ACC112 (cell line): ENCODE measurements around the gene RUSF1.
"Not testable (repeated sequence)": the region's sequence is repeated elsewhere in the genome, so short reads cannot be mapped to it uniquely, and the experiment has no call there.

ENCODE experiments used
- H2AFZ ChIP-seq: fragments of 200-600 bp; sonication (generic); one replicate; pipeline ENCODE4 v1.6.0; 2017; ENCODE audit warnings: antibody characterized with exemption, low read length; ENCODE audit not compliant: unreplicated experiment
- H3K27ac ChIP-seq: fragments of 200-600 bp; sonication (generic); 2 replicates; pipeline ENCODE4 v1.5.1; 2014; ENCODE audit warnings: low read depth, mild to moderate bottlenecking, antibody characterized with exemption, low read length, moderate library complexity
- H3K27me3 ChIP-seq: fragments of 200-600 bp; sonication (generic); 2 replicates; pipeline ENCODE4 v1.6.1; 2014; ENCODE audit warnings: mild to moderate bottlenecking, antibody characterized with exemption, low read length, moderate library complexity, mixed read lengths; ENCODE audit not compliant: insufficient read depth
- H3K36me3 ChIP-seq: fragments of 200-600 bp; sonication (generic); 2 replicates; pipeline ENCODE4 v1.6.1; 2016; ENCODE audit warnings: mild to moderate bottlenecking, antibody characterized with exemption, low read length, moderate library complexity, mixed read lengths; ENCODE audit not compliant: insufficient read depth
- H3K4me1 ChIP-seq: fragments of 200-600 bp; sonication (generic); one replicate; pipeline ENCODE4 v1.6.1; 2016; ENCODE audit warnings: low read length, mixed read lengths; ENCODE audit not compliant: insufficient read depth, unreplicated experiment, control insufficient read depth
- H3K4me3 ChIP-seq: fragments of 200-600 bp; sonication (generic); 2 replicates; pipeline ENCODE4 v1.5.1; 2014; ENCODE audit warnings: mild to moderate bottlenecking, low read depth, low read length
- H3K79me2 ChIP-seq: fragments of 200-600 bp; sonication (generic); one replicate; pipeline ENCODE4 v1.6.0; 2016; ENCODE audit warnings: low read length; ENCODE audit not compliant: control insufficient read depth, unreplicated experiment, insufficient read depth

Gene RUSF1

DNA sequence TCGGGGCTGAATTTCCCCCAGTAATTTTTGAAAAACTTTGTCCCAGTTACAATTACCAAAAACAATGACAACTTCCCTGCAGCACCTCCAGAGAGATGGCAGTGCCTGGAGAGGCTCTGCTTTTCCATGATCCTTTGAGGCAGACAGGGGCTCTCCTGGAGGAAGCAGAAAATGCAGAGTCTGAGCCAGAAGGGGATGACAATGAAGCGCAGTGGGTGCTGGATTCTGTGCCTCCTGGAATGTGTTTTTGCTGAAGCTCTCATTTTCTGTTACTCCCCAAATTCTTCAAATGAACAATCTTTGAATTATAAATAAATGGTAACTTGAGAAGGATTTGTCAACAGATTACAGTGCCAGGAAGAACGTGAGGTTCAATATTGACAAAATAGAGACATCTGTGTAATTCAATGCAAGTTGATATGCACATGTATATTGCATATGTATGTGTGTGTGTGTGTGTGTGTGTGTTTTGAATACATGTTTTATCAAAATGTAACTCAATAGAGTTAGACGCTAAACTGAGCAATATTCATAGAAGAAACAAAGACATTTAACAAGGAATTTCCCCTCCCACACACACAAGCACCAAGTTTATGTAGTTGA is 9.7 kb upstream of the RUSF1 start:
- no peaks in the 10 kb centered on the region for H3K4me1 ChIP-seq
- H2AFZ ChIP-seq: no peak overlapping the region
- no peaks in the 10 kb centered on the region for H3K36me3 ChIP-seq
- H3K79me2 ChIP-seq: no peaks in the 10 kb centered on the region
- H3K27ac ChIP-seq: no peak overlapping the region
- peaks cover 22% of the 10 kb centered on the region for H3K27me3 ChIP-seq
- no peak overlapping the region for H3K4me3 ChIP-seq

DNA sequence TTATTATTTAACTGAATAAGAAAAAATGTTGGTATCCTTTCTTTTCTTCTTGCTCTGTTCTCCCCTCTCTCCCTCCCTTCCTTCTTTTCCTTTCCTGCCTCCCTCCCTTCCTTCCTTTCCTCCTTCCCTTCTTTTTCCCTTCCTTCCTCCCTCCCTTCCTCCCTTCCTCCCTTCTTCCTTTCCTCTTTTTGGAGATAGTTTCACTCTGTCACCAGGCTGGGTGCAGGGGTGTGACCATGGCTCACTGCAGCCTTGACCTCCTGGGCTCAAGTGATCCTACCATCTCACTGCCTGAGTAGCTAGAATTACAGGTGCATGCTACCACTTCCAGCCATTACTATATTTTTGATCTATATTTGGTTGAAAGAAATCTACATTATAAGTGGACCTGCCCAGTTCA is 5.7 kb upstream of the RUSF1 start:
- H3K36me3 ChIP-seq: no peaks in the 10 kb centered on the region
- H3K79me2 ChIP-seq: no peaks in the 10 kb centered on the region
- H3K27ac ChIP-seq: no peak overlapping the region
- peaks cover 18% of the 10 kb centered on the region for H3K27me3 ChIP-seq
- H3K4me1 ChIP-seq: peaks cover 10% of the 10 kb centered on the region
- H3K4me3 ChIP-seq: no peak overlapping the region
- H2AFZ ChIP-seq: no peak overlapping the region

DNA sequence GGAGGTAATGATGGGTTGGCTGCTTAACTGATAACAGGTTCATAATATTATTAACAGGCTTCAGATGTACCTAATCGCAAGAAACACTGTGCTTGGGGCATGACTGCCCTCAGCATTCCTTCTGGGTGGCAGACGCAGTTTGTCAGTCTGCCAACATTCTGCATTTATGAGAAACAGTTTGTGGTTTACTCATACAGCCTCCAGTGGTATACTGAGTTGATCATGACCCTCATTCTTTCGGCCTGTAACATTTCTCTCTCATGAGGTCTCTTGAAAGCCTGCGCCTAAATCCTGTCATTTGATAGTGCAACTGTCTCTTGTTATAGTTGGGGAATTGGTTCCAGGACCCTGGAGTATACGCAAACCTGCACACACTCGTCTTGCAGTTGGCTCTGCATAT is 4.9 kb upstream of the RUSF1 start:
- Histone ChIP-seq H3K27ac (no peak overlapping the region), H3K4me1 (peaks cover 10% of the 10 kb centered on the region), H2AFZ (no peak overlapping the region), H3K4me3 (no peak overlapping the region), H3K27me3 (peaks cover 15% of the 10 kb centered on the region), H3K79me2 (peaks cover 3% of the 10 kb centered on the region), H3K36me3 (no peaks in the 10 kb centered on the region)

DNA sequence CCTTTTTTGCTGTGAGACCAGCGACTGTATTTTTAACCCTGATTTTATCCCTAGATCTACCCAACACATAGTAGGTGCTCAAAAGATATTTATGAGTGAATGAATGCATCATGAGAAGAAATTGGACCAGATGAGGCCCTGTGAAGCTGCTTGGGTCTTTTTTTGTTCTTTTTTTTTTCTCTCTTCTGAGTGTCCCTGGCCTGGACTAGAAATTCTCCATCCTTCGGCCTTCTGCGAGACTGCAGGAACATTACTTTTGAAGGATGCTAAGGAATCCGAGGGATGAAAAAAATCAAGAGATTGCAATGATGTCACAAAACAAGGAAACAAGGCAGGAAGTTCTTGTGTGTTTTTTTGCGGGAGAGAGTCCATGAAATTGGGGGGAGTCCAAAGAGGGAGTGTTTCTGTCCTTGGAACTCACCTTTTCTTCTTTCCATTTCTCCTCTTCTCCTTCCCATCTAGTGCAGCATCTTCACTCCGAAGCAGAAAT is 560 bp upstream of the RUSF1 start:
- H3K27me3 ChIP-seq: no peaks in the 10 kb centered on the region
- H3K36me3 ChIP-seq: peaks cover 3% of the 10 kb centered on the region; the same call in 1 of the 2 replicates
- peak overlapping the region; percentile 49 for H3K27ac ChIP-seq
- H3K4me1 ChIP-seq: peaks cover 20% of the 10 kb centered on the region
- peaks cover 19% of the 10 kb centered on the region for H3K79me2 ChIP-seq
- peak overlapping the region; percentile 79 for H3K4me3 ChIP-seq
- peak overlapping the region; percentile 70 for H2AFZ ChIP-seq

DNA sequence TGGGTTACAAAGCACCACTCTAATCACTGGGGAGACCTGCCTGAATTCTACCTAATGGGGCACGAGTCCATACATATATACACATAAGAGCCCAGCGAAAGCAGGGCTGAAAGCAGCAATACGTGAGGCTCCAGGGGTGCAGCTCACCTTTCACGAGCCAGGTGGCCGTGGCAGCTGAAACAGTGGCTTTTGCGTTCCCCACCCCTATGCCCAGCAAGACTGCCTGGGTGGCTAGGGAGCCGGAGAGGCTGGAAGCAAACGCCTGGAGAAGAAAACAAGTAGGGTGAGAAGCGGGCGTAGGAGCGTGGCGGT is 618 bp downstream of the RUSF1 start:
- Histone ChIP-seq H3K79me2 (peaks cover 19% of the 10 kb centered on the region), H3K36me3 (peaks cover 3% of the 10 kb centered on the region; the same call in 1 of the 2 replicates), H2AFZ (peak overlapping the region; percentile 70), H3K27me3 (no peaks in the 10 kb centered on the region), H3K4me3 (peak overlapping the region; percentile 79), H3K4me1 (peaks cover 20% of the 10 kb centered on the region), H3K27ac (peak overlapping the region; percentile 49; the same call in 1 of the 2 replicates)

DNA sequence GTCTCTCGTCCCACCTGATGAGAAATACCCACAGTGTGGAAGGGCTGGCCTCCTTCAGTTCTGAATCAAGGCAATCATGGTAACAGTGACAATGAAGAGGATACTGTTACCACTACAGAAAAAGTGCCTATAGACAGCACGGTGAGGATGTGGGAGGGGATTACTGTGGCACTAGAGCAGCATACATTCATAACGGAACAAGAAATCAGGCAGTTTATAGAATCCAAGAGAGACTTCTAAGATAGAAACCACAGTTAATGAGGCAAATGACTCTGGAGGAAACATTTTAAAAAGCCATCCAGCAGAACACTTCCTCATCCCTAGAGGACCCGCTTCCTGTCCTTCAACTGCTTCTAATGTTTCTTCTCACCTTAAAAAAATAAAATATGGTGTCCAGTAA is 2.7 kb downstream of the RUSF1 start:
- Histone ChIP-seq H3K4me3 (no peak overlapping the region), H3K27me3 (no peaks in the 10 kb centered on the region), H3K27ac (no peak overlapping the region), H2AFZ (no peak overlapping the region), H3K36me3 (peaks cover 3% of the 10 kb centered on the region; the same call in 1 of the 2 replicates), H3K79me2 (peaks cover 19% of the 10 kb centered on the region), H3K4me1 (peaks cover 20% of the 10 kb centered on the region)

DNA sequence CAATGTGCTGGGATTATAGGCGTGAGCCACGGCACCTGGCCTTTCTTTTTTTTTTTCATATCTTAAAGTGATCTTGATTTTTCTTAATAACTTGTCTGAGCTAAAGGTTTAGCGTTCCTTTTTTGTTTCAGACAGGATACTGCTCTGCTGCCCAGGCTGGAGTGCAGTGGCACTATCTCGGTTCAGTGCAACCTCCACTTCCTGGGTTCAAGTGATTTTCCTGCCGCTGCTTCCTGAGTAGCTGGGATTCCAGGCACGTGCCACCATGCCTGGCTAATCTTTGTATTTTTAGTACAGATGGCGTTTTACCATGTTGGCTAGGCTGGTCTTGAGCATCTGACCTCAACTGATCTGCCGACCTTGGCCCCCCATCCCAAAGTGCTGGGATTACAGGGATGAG is 4.0 kb downstream of the RUSF1 start:
- Histone ChIP-seq H3K27me3 (no peaks in the 10 kb centered on the region), H3K4me1 (peaks cover 12% of the 10 kb centered on the region), H3K79me2 (peaks cover 19% of the 10 kb centered on the region), H2AFZ (no peak overlapping the region), H3K27ac (no peak overlapping the region), H3K36me3 (peaks cover 3% of the 10 kb centered on the region; the same call in 1 of the 2 replicates), H3K4me3 (no peak overlapping the region)

DNA sequence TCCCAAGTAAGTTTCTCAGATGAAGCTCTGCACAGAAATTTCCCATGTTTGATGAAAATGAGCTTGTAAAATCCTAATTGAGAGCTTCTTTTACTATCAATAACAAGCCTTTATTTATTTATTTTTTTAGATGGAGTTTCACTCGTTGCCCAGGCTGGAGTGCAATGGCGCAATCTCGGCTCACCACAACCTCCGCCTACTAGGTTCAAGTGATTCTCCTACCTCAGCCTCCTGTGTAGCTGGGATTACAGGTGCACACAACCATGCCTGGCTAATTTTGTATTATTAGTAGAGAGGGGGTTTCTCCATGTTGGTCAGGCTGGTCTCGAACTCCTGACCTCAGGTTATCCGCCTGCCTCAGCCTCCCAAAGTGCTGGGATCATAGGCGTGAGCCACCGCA is 4.6 kb downstream of the RUSF1 start:
- not testable (repeated sequence) for H3K4me3 ChIP-seq

DNA sequence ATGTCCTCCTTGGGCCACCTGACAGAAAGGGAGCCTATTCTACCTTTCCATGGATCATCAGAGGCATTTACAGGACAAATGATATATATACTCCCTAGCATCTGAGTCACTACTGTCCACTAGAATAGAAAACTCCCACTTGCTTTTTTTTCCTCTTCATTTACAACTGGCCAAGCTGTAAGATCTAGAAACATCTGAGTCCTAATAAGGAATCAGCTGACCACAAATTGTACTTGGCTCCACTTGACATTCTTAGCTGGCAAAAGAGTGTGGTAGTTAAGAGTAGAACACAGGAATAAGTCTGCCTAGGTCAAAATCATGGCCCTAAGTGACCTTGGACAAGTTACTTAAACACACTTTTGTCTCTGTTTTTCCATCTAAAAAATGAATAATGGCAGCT is 5.2 kb downstream of the RUSF1 start:
- no peak overlapping the region for H2AFZ ChIP-seq
- peaks cover 3% of the 10 kb centered on the region; the same call in 1 of the 2 replicates for H3K36me3 ChIP-seq
- peaks cover 10% of the 10 kb centered on the region for H3K4me1 ChIP-seq
- no peak overlapping the region for H3K4me3 ChIP-seq
- H3K79me2 ChIP-seq: peaks cover 15% of the 10 kb centered on the region
- H3K27ac ChIP-seq: no peak overlapping the region
- no peaks in the 10 kb centered on the region for H3K27me3 ChIP-seq

More for the DNA sequence above, 4.6 kb downstream of the RUSF1 start:
- H3K27ac ChIP-seq, H3K4me1 ChIP-seq, H2AFZ ChIP-seq, H3K36me3 ChIP-seq, H3K27me3 ChIP-seq: not testable (repeated sequence)
- H3K79me2 ChIP-seq: peaks cover 17% of the 10 kb centered on the region

DNA sequence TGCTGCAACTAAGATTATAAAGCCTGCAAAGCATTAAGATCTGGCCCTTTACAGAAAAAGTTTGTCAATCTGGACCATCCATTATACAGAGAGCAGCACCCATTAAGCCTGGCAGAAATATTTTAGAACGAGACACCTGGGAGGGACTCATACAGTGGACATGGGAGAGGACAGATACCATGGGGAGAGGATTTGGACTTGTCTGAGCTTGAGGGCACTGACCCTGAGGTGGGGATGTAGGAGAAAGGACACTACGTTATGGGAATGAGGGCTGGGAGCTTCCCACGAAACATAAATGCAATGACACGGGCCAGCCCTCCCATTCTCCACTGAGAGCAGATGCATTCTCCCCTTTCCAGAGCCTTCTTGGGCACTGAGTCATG is 6.2 kb downstream of the RUSF1 start:
- Histone ChIP-seq H3K4me3 (no peak overlapping the region), H3K27ac (no peak overlapping the region), H3K36me3 (peaks cover 3% of the 10 kb centered on the region; the same call in 1 of the 2 replicates)

DNA sequence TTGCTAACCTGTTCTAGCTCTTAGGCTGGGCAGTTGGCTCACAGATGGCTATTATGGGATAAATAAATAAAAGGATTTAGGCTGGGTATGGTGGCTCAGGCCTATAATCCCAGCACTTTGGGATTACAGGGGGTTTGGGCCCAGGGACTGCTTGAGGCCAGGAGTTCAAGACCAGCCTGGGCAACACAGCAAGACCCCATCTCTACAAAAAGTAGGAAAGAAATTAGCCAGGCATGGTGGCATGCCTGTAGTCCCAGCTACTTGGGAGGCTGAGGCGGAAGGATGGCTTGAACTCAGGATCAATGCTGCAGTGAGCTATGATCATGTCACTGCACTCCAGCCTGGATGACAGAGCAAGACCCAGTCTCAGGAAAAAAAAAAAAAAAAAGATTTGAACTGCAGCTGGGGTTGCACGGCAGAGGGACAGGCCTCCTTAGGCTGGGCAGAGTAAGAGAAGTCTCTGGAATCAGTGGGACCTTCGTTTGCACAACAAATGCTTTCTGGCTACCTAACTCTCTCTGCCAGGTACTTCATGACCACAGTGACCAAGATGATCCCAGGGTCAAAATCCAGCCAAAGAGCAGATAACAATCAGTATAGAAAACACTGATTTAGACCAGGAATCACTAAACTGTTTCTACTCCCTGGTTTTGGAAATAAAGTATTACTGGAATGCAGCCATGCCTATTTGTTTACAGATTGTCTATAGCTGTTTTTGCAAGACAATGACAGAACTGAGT is 6.8 kb downstream of the RUSF1 start:
- Histone ChIP-seq H3K4me1 (no peaks in the 10 kb centered on the region), H3K36me3 (peaks cover 6% of the 10 kb centered on the region; the same call in 1 of the 2 replicates), H3K79me2 (no peaks in the 10 kb centered on the region), H3K27ac (no peak overlapping the region), H2AFZ (no peak overlapping the region), H3K4me3 (no peak overlapping the region), H3K27me3 (no peaks in the 10 kb centered on the region)

More for the DNA sequence above, 6.2 kb downstream of the RUSF1 start:
- Histone ChIP-seq H3K4me1 (peaks cover 5% of the 10 kb centered on the region), H3K27me3 (no peaks in the 10 kb centered on the region), H3K79me2 (peaks cover 5% of the 10 kb centered on the region), H2AFZ (no peak overlapping the region)
